ENCODE measurements around the gene OSMR.

- no peak for TF ChIP-seq CTCF (IDR thresholded peaks at IDR 0.05; ENCODE audit: poor library complexity, severe bottlenecking)
- no peak for TF ChIP-seq EP300 (conservative IDR thresholded peaks at IDR 0.05; ENCODE audit: poor library complexity, severe bottlenecking)
- TF ChIP-seq RAD21 (conservative IDR thresholded peaks at IDR 0.05), result no peak
- TF ChIP-seq REST (IDR thresholded peaks at IDR 0.05; ENCODE audit: borderline replicate concordance), result no peak
Observed at GRCh38 chr5:38874948-38875456, 29.2 kb downstream of the OSMR start.
